ENCODE results near the gene CEACAM3. TPM values are rescaled to one million over a fixed set of nuclear protein-coding genes. Genes with fewer than 3 reads are reported as not detected.

Gene CEACAM3
- total RNA-seq, 1 experiment from 2014 or later, result not detected

- Histone ChIP-seq H3K4me1 (replicated peaks; ENCODE audit: insufficient read depth) (peaks cover 6% of the 10 kb centered on the region), H3K9me2 (ENCODE audit: insufficient read depth) (no peaks in the 10 kb centered on the region), H3K27ac (no peak overlapping the region), H3K9me3 (ENCODE audit: insufficient read depth, low read depth) (no peaks in the 10 kb centered on the region), H3K27me3 (ENCODE audit: insufficient read depth, low read depth) (0 out of 2 replicates have a peak, but pooled peaks cover 3% of the 10 kb centered on the region), H4K20me1 (ENCODE audit: insufficient read depth) (no peaks in the 10 kb centered on the region), H3K36me3 (ENCODE audit: low read depth) (no peaks in the 10 kb centered on the region), H3K4me3 (no peak overlapping the region), H3K79me2 (ENCODE audit: low read depth) (no peaks in the 10 kb centered on the region), H3F3A (ENCODE audit: insufficient read depth, low read depth) (peaks cover 6% of the 10 kb centered on the region; the same call in 1 of the 2 replicates), H3K4me2 (no peak overlapping the region), H2AFZ (no peak overlapping the region)
- no TSS peak for BruUV-seq (replicated peaks)
- intact Hi-C loops (cut with micrococcal nuclease; ENCODE audit: unreplicated experiment), result no loop called here
- POLR2A ChIA-PET (ENCODE audit: unreplicated experiment), result no interaction called here
- TF ChIP-seq CTCF (conservative IDR thresholded peaks at IDR 0.05) (no peak), EZH2 (IDR thresholded peaks at IDR 0.05; ENCODE audit: low read depth) (no peak)
- CTCF ChIA-PET, result interaction anchor here (0.6 kb wide), 1 partner anchor 71 kb away, joined by 4 read pairs; no protein-coding TSS in a partner anchor
- no peak for DNase-seq
Measured at GRCh38 chr19:41807176-41807575, 10.8 kb downstream of the CEACAM3 start.

- no peak overlapping the region for H3K4me3 ChIP-seq
- no peak overlapping the region for H3K4me2 ChIP-seq
- H3F3A ChIP-seq (ENCODE audit: insufficient read depth, low read depth), result no peaks in the 10 kb centered on the region
- no peak for TF ChIP-seq CTCF (conservative IDR thresholded peaks at IDR 0.05)
- no peak for TF ChIP-seq EZH2 (IDR thresholded peaks at IDR 0.05; ENCODE audit: low read depth)
- CTCF ChIA-PET, result no interaction called here
- H3K27ac ChIP-seq, result no peak overlapping the region
- POLR2A ChIA-PET (ENCODE audit: unreplicated experiment), result no interaction called here
- no peaks in the 10 kb centered on the region for H4K20me1 ChIP-seq (ENCODE audit: insufficient read depth)
- no peaks in the 10 kb centered on the region for H3K36me3 ChIP-seq (ENCODE audit: low read depth)
- intact Hi-C loops (cut with micrococcal nuclease; ENCODE audit: unreplicated experiment), result no loop called here
- H3K4me1 ChIP-seq (replicated peaks; ENCODE audit: insufficient read depth), result no peaks in the 10 kb centered on the region
- H3K27me3 ChIP-seq (ENCODE audit: insufficient read depth, low read depth), result 0 out of 2 replicates have a peak, but pooled peaks cover 3% of the 10 kb centered on the region
- H3K9me3 ChIP-seq (ENCODE audit: insufficient read depth, low read depth), result no peaks in the 10 kb centered on the region
- no peak for DNase-seq
- H2AFZ ChIP-seq, result no peak overlapping the region
- no TSS peak for BruUV-seq (replicated peaks)
- no peaks in the 10 kb centered on the region for H3K79me2 ChIP-seq (ENCODE audit: low read depth)
- no peaks in the 10 kb centered on the region for H3K9me2 ChIP-seq (ENCODE audit: insufficient read depth)
Measured at GRCh38 chr19:41808663-41809566, 12.5 kb downstream of the CEACAM3 start.

DNA sequence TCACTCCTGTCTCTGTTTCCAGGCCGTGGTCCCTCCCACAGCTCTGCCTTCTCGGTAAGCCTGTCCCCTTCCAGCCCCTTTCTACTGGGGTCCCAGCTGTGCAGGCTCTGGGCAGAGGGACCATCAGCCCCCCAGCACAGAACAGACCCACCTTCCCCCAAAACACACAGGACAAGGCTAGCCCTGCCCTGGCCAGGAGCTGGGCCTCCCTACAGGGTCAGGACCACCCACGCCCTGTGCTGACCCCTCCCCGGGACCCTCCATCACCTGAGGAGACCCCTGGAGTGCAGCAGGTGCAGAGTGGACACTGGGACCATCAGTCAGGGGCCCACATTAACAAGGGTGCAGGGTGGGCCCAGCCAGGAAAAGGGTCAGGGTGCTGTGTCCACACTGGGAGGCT lies 13.9 kb downstream of the CEACAM3 start:
- Histone ChIP-seq H4K20me1 (ENCODE audit: insufficient read depth) (no peaks in the 10 kb centered on the region), H3F3A (ENCODE audit: insufficient read depth, low read depth) (no peaks in the 10 kb centered on the region), H3K9me3 (ENCODE audit: insufficient read depth, low read depth) (no peaks in the 10 kb centered on the region), H3K4me2 (no peak overlapping the region), H3K79me2 (ENCODE audit: low read depth) (no peaks in the 10 kb centered on the region), H3K9me2 (ENCODE audit: insufficient read depth) (no peaks in the 10 kb centered on the region), H3K36me3 (ENCODE audit: low read depth) (no peaks in the 10 kb centered on the region), H3K27me3 (ENCODE audit: insufficient read depth, low read depth) (no peaks in the 10 kb centered on the region), H3K4me1 (replicated peaks; ENCODE audit: insufficient read depth) (no peaks in the 10 kb centered on the region), H3K27ac (no peak overlapping the region), H3K4me3 (no peak overlapping the region), H2AFZ (no peak overlapping the region)
- TF ChIP-seq EZH2 (IDR thresholded peaks at IDR 0.05; ENCODE audit: low read depth) (no peak), CTCF (conservative IDR thresholded peaks at IDR 0.05) (no peak)
- CTCF ChIA-PET, result no interaction called here
- POLR2A ChIA-PET (ENCODE audit: unreplicated experiment), result no interaction called here
- DNase-seq, result no peak
- intact Hi-C loops (cut with micrococcal nuclease; ENCODE audit: unreplicated experiment), result no loop called here
- BruUV-seq (replicated peaks), result no TSS peak
